Psoas muscle (tissue), 8 donors: ENCODE data around the gene CAMK1D. TPM values are rescaled to one million over a fixed set of nuclear protein-coding genes. Genes with fewer than 3 reads are reported as not detected.

Experiments used
- ATAC-seq, 4 donors: fragments of 200-7000 bp; cut with Tn5 transposase; one replicate each; pipeline ENCODE4 v1.9.1; 2020; ENCODE audit warnings: moderate library complexity in 3 of 4, mild to moderate bottlenecking in 2 of 4
- DNase-seq, 2 donors: peaks; one replicate each; pipeline ENCODE4 v3.0.0-alpha.2; 2020
- H3K27ac ChIP-seq: fragments of 200-600 bp; one replicate; pipeline ENCODE4 v1.8.0; 2022
- H3K27me3 ChIP-seq, 3 donors: fragments of 200-600 bp in 1 of 3; one replicate each; pipeline versions ENCODE4 v1.6.1 to v1.8.0; 2013 to 2022; ENCODE audit warnings: low read length in 2 of 3, mild to moderate bottlenecking in 2 of 3, moderate library complexity in 1 of 3; ENCODE audit not compliant: insufficient read depth in 3 of 3
- H3K36me3 ChIP-seq, 2 donors: fragments of 200-600 bp in 1 of 2; one replicate each; pipeline versions ENCODE4 v1.6.1 to v1.8.0; 2013 to 2022; ENCODE audit warnings: low read depth in 1 of 2, mild to moderate bottlenecking in 1 of 2, moderate library complexity in 1 of 2; ENCODE audit not compliant: insufficient read depth in 1 of 2
- H3K4me1 ChIP-seq: fragments of 200-600 bp; one replicate; pipeline ENCODE4 v1.8.0; 2022
- H3K4me3 ChIP-seq: fragments of 200-600 bp; one replicate; pipeline ENCODE4 v1.8.0; 2022; ENCODE audit warnings: mild to moderate bottlenecking
- H3K9me3 ChIP-seq: fragments of 200-600 bp; one replicate; pipeline ENCODE4 v1.8.0; 2022
- WGBS, 3 donors: extraction: QIAGEN DNeasy Blood & Tissue Kit; methylation state at CpG; one replicate each; pipeline versions ENCODE4 v1.1.6 to v1.1.7; 2013; 5-methylcytosine and 5-hydroxymethylcytosine counted together
- intact Hi-C, 2 donors: fragments of 100-400 bp; cut with DNase I; formaldehyde crosslinking; loops; one replicate each; pipeline versions ENCODE4 v1.11.0 to v1.14.2; 2022
- polyA plus RNA-seq, 3 donors: library from polyadenylated mRNA; stranded (reverse); fragments of 200-250 nt; gene quantifications; one replicate each; pipeline ENCODE4 v1.2.3, GENCODE V29; 2013
- total RNA-seq, 4 donors: library from RNA; stranded (reverse); fragmentation: NEBNext Ultra II Directional in 2 of 4; extraction: Animal tissue kit (Norgen Biotek cat#: 25700) in 2 of 4; gene quantifications; one replicate each; pipeline versions ENCODE4 v1.2.1 to v1.2.4, GENCODE V29; 2021 to 2023
- TF ChIP-seq, protein P1 (sequence below): fragments of 200-600 bp; IDR thresholded peaks from one replicate; pipeline ENCODE4 v1.8.0; 2022; ENCODE audit warnings: antibody characterized with exemption
- donor health status: healthy with polysubstance abuse.
- donor health status: DM: no; HTN: no; CAD: no; lungs with moderate emphysema.
- donor health status: Bipolar disorder and iron deficiency.
- donor health status: healthy.
- donor health status: DM: yes; HTN: yes; CAD: no.
- donor health status: DM: no; HTN: no; CAD: no.
- donor health status: DM: no; HTN: no; CAD: no.
- donor health status: DM: yes; HTN: yes; CAD: no.

Gene CAMK1D
- total and polyA plus RNA-seq, 7 donors = 0.39 to 1.8 (median 0.53) TPM

- 92 to 94% (median 94%) methylated on average over 4 of the region's 4 CpGs for WGBS, 3 donors
- no peaks in the 10 kb centered on the region for H3K4me1 ChIP-seq
- TF ChIP-seq, protein P1, sequence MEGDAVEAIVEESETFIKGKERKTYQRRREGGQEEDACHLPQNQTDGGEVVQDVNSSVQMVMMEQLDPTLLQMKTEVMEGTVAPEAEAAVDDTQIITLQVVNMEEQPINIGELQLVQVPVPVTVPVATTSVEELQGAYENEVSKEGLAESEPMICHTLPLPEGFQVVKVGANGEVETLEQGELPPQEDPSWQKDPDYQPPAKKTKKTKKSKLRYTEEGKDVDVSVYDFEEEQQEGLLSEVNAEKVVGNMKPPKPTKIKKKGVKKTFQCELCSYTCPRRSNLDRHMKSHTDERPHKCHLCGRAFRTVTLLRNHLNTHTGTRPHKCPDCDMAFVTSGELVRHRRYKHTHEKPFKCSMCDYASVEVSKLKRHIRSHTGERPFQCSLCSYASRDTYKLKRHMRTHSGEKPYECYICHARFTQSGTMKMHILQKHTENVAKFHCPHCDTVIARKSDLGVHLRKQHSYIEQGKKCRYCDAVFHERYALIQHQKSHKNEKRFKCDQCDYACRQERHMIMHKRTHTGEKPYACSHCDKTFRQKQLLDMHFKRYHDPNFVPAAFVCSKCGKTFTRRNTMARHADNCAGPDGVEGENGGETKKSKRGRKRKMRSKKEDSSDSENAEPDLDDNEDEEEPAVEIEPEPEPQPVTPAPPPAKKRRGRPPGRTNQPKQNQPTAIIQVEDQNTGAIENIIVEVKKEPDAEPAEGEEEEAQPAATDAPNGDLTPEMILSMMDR = no peak
- H3K27ac ChIP-seq = no peak overlapping the region
- no peaks in the 10 kb centered on the region for H3K27me3 ChIP-seq
- no peak for DNase-seq
- H3K4me3 ChIP-seq = no peak overlapping the region
- no peaks in the 10 kb centered on the region for H3K36me3 ChIP-seq
- intact Hi-C loops = no loop called here
- ATAC-seq = no peak
- H3K9me3 ChIP-seq = no peaks in the 10 kb centered on the region
Measured at GRCh38 chr10:12367272-12367671, 17.9 kb downstream of the CAMK1D start.

DNA sequence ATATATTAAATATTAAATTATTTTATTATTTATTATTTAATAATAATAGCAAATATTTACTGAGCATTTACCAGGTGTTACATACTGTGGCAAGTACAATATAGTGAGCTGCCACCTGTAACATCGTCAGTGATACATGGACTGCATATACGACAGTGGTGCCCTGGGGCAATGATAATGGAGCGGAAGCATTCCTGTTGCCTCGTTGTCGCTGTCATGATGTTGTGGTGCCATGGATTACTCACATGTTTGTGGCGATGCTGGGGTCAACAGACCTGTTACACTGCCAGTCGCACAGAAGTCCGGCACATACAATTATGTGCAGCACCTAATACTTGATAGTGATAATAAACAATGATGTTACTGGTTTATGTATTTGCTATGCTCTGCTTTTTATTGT, 20.6 kb downstream of the CAMK1D start:
- 94 to 96% (median 95%) methylated on average over 8 of the region's 8 CpGs for WGBS, 3 donors

GRCh38 chr10:12372846-12373245, 23.5 kb downstream of the CAMK1D start:
- ATAC-seq (no peak), DNase-seq (no peak)
- Histone ChIP-seq H3K27ac (no peak overlapping the region), H3K9me3 (no peaks in the 10 kb centered on the region), H3K4me1 (no peaks in the 10 kb centered on the region), H3K36me3 (no peaks in the 10 kb centered on the region), H3K4me3 (no peak overlapping the region), H3K27me3 (no peaks in the 10 kb centered on the region)
- TF ChIP-seq, protein P1 = no peak
- 71 to 84% (median 71%) methylated on average over 10 of the region's 10 CpGs for WGBS, 3 donors
- intact Hi-C loops = no loop called here

More for the DNA sequence above, 20.6 kb downstream of the CAMK1D start:
- H3K27ac ChIP-seq = no peak overlapping the region
- H3K9me3 ChIP-seq = no peaks in the 10 kb centered on the region
- intact Hi-C loops = no loop called here
- H3K27me3 ChIP-seq = no peaks in the 10 kb centered on the region
- no peak for DNase-seq
- H3K4me1 ChIP-seq = no peaks in the 10 kb centered on the region
- no peaks in the 10 kb centered on the region for H3K36me3 ChIP-seq
- ATAC-seq = no peak
- TF ChIP-seq, protein P1 = no peak
- H3K4me3 ChIP-seq = no peak overlapping the region

- ATAC-seq = no peak
Measured at GRCh38 chr10:12375076-12375504, 25.7 kb downstream of the CAMK1D start.

DNA sequence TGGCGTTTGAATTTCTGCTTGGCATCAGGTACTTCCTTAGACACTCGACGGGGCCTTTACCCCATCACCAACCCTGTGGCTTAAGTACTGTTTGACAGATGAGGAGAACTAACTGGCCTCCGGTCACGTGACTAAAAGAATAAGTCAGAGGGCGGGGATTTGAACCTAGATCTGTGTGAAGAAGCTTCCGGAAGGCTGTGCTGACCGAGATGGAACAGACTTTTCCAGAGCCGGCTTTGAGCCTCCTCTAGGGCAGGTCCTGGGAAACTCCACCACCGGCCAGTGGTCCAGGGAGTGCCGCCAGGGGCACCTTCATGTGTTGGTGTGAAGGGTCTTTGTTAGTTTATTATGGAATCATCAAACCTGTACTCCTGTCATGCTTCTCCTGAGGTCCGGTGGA, 26.9 kb downstream of the CAMK1D start:
- TF ChIP-seq, protein P1 = no peak
- Histone ChIP-seq H3K36me3 (no peaks in the 10 kb centered on the region), H3K4me3 (no peak overlapping the region), H3K9me3 (no peaks in the 10 kb centered on the region), H3K27me3 (no peaks in the 10 kb centered on the region), H3K27ac (no peak overlapping the region), H3K4me1 (no peaks in the 10 kb centered on the region)
- DNase-seq (no peak), ATAC-seq (no peak)
- intact Hi-C loops = no loop called here
- WGBS, 3 donors = 90 to 95% (median 92%) methylated on average over 12 of the region's 12 CpGs

More at GRCh38 chr10:12375076-12375504, 25.7 kb downstream of the CAMK1D start:
- Histone ChIP-seq H3K36me3 (no peaks in the 10 kb centered on the region), H3K4me1 (no peaks in the 10 kb centered on the region), H3K27ac (no peak overlapping the region), H3K27me3 (no peaks in the 10 kb centered on the region), H3K4me3 (no peak overlapping the region), H3K9me3 (no peaks in the 10 kb centered on the region)
- no peak for DNase-seq
- TF ChIP-seq, protein P1 = no peak
- WGBS, 3 donors = 64 to 67% (median 65%) methylated on average over 11 of the region's 11 CpGs
- intact Hi-C loops = no loop called here
